GM12872 (cell line): ENCODE results near the gene DCLK2.

Experiments
- CTCF ChIP-seq: IDR thresholded peaks from 3 replicates; pipeline ENCODE4 v1.5.1; 2011; ENCODE audit warnings: low read depth, mild to moderate bottlenecking, low read length, moderate library complexity; ENCODE audit not compliant: insufficient read depth

DCLK2 gene

GRCh38 chr4:150080875-150081274 lies 2.6 kb downstream of the DCLK2 start:
- no peak for TF ChIP-seq CTCF

GRCh38 chr4:150082241-150082640 lies 4.0 kb downstream of the DCLK2 start:
- TF ChIP-seq CTCF, result no peak

- no peak for TF ChIP-seq CTCF
Observed at GRCh38 chr4:150087006-150087405, 8.8 kb downstream of the DCLK2 start.

- TF ChIP-seq CTCF, result no peak
Observed at GRCh38 chr4:150089732-150090131, 11.5 kb downstream of the DCLK2 start.

GRCh38 chr4:150090836-150091235 lies 12.6 kb downstream of the DCLK2 start:
- no peak for TF ChIP-seq CTCF

- TF ChIP-seq CTCF, result no peak
Observed at GRCh38 chr4:150094676-150095075, 16.4 kb downstream of the DCLK2 start.

GRCh38 chr4:150096625-150097024 lies 18.4 kb downstream of the DCLK2 start:
- TF ChIP-seq CTCF, result no peak

GRCh38 chr4:150098214-150098613 lies 20.0 kb downstream of the DCLK2 start:
- no peak for TF ChIP-seq CTCF
